ENCODE measurements around the gene ABCC4. TPM values are rescaled to one million over a fixed set of nuclear protein-coding genes. Genes with fewer than 3 reads are reported as not detected.

The ABCC4 gene
- total RNA-seq, 1 experiment from 2014 or later: 52.0 TPM

DNA sequence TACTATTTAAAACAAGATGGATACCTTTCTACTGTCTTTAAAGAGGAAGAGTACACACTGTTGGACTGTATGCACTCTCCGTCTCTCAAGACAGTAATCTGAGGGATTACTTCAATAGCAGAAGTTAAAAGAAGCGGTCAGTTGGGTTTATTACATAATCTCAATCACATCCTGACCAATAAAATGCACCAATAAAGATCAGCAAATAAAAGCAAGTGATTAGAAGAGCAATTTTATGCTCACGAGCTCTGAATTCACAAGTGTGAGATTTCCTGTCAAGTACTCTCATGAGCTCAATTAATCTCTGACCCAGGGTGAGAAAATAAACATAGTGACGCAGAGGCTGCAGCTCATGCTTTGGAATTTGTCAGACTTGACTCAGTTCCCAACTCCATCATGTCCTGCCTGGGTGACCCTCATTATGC, 12.2 kb downstream of the ABCC4 start:
- Histone ChIP-seq H3K36me3 (ENCODE audit: insufficient read depth, low read length, poor library complexity, severe bottlenecking) (no peaks in the 10 kb centered on the region), H3K4me1 (ENCODE audit: insufficient read depth, low read length, poor library complexity, severe bottlenecking) (no peaks in the 10 kb centered on the region), H3K27ac (ENCODE audit: low read depth, low read length, poor library complexity, severe bottlenecking) (no peak overlapping the region), H3K27me3 (replicated peaks; ENCODE audit: insufficient read depth, low read depth, low read length, poor library complexity) (no peaks in the 10 kb centered on the region), H3K4me3 (ENCODE audit: low read depth, low read length, poor library complexity, severe bottlenecking) (no peak overlapping the region), H3K9me3 (ENCODE audit: low read depth, low read length, poor library complexity, severe bottlenecking) (no peaks in the 10 kb centered on the region)
- intact Hi-C loops (cut with micrococcal nuclease; ENCODE audit: unreplicated experiment): no loop called here
- DNase-seq (ENCODE audit: low spot score): no peak
- CTCF ChIA-PET: no interaction called here
- TF ChIP-seq EZH2 (IDR thresholded peaks at IDR 0.05; ENCODE audit: borderline replicate concordance, low read depth, low read length, poor library complexity, severe bottlenecking) (no peak), CTCF (conservative IDR thresholded peaks at IDR 0.05; ENCODE audit: low read depth, low read length) (no peak)
- BruUV-seq (replicated peaks): no TSS peak
- POLR2A ChIA-PET (ENCODE audit: low non-redundant PET): interaction anchor here (0.6 kb wide), 1 partner anchor 13 kb away, joined by 4 read pairs; no protein-coding TSS in a partner anchor

DNA sequence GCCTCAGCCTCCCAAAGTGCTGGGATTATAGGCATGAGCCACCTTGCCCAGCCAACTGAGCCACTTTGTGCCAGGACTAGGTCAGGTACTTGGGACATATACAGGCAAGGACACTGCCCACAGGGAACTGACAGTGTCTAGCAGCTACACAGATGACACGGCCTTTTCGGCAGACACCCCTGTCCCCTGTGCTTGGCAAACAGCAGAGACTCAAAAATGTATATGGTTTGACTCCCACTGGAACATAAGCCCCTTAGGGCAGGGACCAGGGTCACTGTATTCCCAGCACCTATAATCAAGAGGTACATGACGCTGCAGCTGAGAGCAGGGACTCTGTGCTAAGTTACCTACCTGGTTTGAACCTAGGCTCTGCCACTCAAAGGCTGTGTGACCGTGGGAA, 16.8 kb downstream of the ABCC4 start:
- no TSS peak for BruUV-seq (replicated peaks)
- H3K4me3 ChIP-seq (ENCODE audit: low read depth, low read length, poor library complexity, severe bottlenecking): no peak overlapping the region
- no peak for DNase-seq (ENCODE audit: low spot score)
- no peak for TF ChIP-seq EZH2 (IDR thresholded peaks at IDR 0.05; ENCODE audit: borderline replicate concordance, low read depth, low read length, poor library complexity, severe bottlenecking)
- no peaks in the 10 kb centered on the region for H3K27me3 ChIP-seq (replicated peaks; ENCODE audit: insufficient read depth, low read depth, low read length, poor library complexity)
- no peaks in the 10 kb centered on the region for H3K36me3 ChIP-seq (ENCODE audit: insufficient read depth, low read length, poor library complexity, severe bottlenecking)
- intact Hi-C loops (cut with micrococcal nuclease; ENCODE audit: unreplicated experiment): no loop called here
- H3K27ac ChIP-seq (ENCODE audit: low read depth, low read length, poor library complexity, severe bottlenecking): no peak overlapping the region
- POLR2A ChIA-PET (ENCODE audit: low non-redundant PET): no interaction called here
- CTCF ChIA-PET: interaction anchor here (0.6 kb wide), 1 partner anchor 51 kb away, joined by 3 read pairs; no protein-coding TSS in a partner anchor
- H3K4me1 ChIP-seq (ENCODE audit: insufficient read depth, low read length, poor library complexity, severe bottlenecking): peaks cover 9% of the 10 kb centered on the region
- H3K9me3 ChIP-seq (ENCODE audit: low read depth, low read length, poor library complexity, severe bottlenecking): no peaks in the 10 kb centered on the region

DNA sequence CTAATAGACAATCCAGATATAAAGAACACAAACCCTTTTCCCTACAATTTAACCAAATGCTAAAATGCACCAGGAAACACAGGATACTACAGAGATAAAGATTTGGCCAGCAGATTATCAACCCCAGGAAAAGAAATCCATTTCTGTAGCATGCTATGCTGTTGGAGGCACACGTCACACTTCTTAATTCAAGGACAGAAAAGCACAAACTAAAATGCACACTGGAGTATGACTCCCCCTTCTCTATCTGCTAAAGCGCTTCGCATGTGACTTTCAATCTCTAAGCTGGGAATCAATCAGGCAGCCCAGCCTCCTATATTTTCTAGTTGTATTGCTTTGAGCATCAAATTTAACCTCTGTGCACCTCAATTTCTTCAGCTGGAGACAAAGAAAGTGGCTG, 22.2 kb downstream of the ABCC4 start:
- no peak overlapping the region for H3K27ac ChIP-seq (ENCODE audit: low read depth, low read length, poor library complexity, severe bottlenecking)
- TF ChIP-seq EZH2 (IDR thresholded peaks at IDR 0.05; ENCODE audit: borderline replicate concordance, low read depth, low read length, poor library complexity, severe bottlenecking): no peak
- no peak for TF ChIP-seq CTCF (conservative IDR thresholded peaks at IDR 0.05; ENCODE audit: low read depth, low read length)
- POLR2A ChIA-PET (ENCODE audit: low non-redundant PET): interaction anchor here (0.6 kb wide), 1 partner anchor 575 kb away, joined by 3 read pairs; no protein-coding TSS in a partner anchor
- intact Hi-C loops (cut with micrococcal nuclease; ENCODE audit: unreplicated experiment): no loop called here
- no peaks in the 10 kb centered on the region for H3K36me3 ChIP-seq (ENCODE audit: insufficient read depth, low read length, poor library complexity, severe bottlenecking)
- H3K27me3 ChIP-seq (replicated peaks; ENCODE audit: insufficient read depth, low read depth, low read length, poor library complexity): no peaks in the 10 kb centered on the region
- no peak overlapping the region for H3K4me3 ChIP-seq (ENCODE audit: low read depth, low read length, poor library complexity, severe bottlenecking)
- CTCF ChIA-PET: no interaction called here
- H3K4me1 ChIP-seq (ENCODE audit: insufficient read depth, low read length, poor library complexity, severe bottlenecking): peaks cover 23% of the 10 kb centered on the region
- H3K9me3 ChIP-seq (ENCODE audit: low read depth, low read length, poor library complexity, severe bottlenecking): no peaks in the 10 kb centered on the region
- no TSS peak for BruUV-seq (replicated peaks)
- DNase-seq (ENCODE audit: low spot score): no peak

DNA sequence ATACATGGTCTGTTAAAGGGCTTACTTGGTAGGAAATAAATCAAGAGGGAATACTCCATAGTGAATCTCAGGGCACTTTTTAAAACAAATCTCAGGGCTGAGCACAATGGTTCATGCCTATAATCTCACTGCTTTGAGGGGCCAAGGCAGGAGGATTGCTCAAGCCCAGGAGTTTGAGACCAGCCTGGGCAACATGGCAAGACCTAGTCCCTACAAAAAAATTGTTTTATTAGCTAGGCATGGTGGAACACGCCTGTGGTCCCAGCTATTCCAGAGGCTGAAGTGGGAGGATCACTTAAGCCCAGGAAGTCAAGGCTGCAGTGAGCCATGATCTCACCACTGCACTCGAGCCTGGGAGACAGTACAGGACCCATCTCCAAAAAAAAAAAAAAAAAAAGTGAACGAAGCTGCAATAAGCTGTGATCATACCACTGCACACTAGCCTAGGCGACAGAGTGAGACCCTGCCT, 25.2 kb downstream of the ABCC4 start:
- Histone ChIP-seq H3K27ac (ENCODE audit: low read depth, low read length, poor library complexity, severe bottlenecking) (peak overlapping the region; percentile 69), H3K4me1 (ENCODE audit: insufficient read depth, low read length, poor library complexity, severe bottlenecking) (peaks cover 30% of the 10 kb centered on the region), H3K9me3 (ENCODE audit: low read depth, low read length, poor library complexity, severe bottlenecking) (no peaks in the 10 kb centered on the region), H3K4me3 (ENCODE audit: low read depth, low read length, poor library complexity, severe bottlenecking) (no peak overlapping the region), H3K27me3 (replicated peaks; ENCODE audit: insufficient read depth, low read depth, low read length, poor library complexity) (no peaks in the 10 kb centered on the region), H3K36me3 (ENCODE audit: insufficient read depth, low read length, poor library complexity, severe bottlenecking) (no peaks in the 10 kb centered on the region)
- ChIA-PET POLR2A (ENCODE audit: low non-redundant PET) (interaction anchor here (0.6 kb wide), 1 partner anchor 123 kb away, joined by 3 read pairs; no protein-coding TSS in a partner anchor), CTCF (no interaction called here)
- no peak for DNase-seq (ENCODE audit: low spot score)
- intact Hi-C loops (cut with micrococcal nuclease; ENCODE audit: unreplicated experiment): no loop called here
- no TSS peak for BruUV-seq (replicated peaks)
- TF ChIP-seq EZH2 (IDR thresholded peaks at IDR 0.05; ENCODE audit: borderline replicate concordance, low read depth, low read length, poor library complexity, severe bottlenecking) (no peak), CTCF (conservative IDR thresholded peaks at IDR 0.05; ENCODE audit: low read depth, low read length) (no peak)

All from A673 (cell line).